GM18519 (cell line): ENCODE results near the gene BRD7.

Experiments used
- ATAC-seq: cut with Tn5 transposase; IDR thresholded peaks from one replicate; pipeline ENCODE4 v1.9.1; 2021; ENCODE audit warnings: mild to moderate bottlenecking, moderate library complexity; ENCODE audit not compliant: unreplicated experiment, low FRiP score

BRD7 gene

DNA sequence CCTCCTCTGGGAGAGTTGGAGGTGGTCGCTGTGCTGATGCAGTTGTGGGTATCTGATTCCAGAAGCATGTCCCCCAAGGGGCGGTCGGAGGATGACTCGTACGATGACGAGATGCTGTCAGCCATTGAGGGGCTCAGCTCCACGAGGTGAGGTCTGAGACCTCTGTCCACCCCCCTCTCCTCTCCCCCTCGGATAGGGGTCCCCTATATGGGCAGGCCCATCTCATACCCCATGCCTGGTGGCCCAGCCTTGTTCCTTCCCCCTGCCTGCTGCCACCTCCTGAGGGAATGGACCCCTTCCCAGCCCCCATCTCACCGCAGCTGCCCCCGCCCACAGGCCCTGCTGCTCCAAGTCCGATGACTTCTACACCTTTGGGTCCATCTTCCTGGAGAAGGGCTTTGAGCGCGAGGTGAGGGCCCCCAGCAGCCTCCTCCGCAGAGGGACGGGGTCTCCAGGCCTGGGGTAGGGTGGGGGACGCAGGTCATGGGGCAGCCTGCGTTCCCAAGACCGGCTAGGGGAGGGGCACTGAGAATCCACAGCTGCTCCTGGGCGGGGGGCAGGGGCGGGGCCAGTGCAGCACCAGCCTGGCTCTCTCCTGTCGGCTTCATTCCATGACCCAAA, 63.2 kb downstream of the BRD7 start:
- ATAC-seq, result no peak

DNA sequence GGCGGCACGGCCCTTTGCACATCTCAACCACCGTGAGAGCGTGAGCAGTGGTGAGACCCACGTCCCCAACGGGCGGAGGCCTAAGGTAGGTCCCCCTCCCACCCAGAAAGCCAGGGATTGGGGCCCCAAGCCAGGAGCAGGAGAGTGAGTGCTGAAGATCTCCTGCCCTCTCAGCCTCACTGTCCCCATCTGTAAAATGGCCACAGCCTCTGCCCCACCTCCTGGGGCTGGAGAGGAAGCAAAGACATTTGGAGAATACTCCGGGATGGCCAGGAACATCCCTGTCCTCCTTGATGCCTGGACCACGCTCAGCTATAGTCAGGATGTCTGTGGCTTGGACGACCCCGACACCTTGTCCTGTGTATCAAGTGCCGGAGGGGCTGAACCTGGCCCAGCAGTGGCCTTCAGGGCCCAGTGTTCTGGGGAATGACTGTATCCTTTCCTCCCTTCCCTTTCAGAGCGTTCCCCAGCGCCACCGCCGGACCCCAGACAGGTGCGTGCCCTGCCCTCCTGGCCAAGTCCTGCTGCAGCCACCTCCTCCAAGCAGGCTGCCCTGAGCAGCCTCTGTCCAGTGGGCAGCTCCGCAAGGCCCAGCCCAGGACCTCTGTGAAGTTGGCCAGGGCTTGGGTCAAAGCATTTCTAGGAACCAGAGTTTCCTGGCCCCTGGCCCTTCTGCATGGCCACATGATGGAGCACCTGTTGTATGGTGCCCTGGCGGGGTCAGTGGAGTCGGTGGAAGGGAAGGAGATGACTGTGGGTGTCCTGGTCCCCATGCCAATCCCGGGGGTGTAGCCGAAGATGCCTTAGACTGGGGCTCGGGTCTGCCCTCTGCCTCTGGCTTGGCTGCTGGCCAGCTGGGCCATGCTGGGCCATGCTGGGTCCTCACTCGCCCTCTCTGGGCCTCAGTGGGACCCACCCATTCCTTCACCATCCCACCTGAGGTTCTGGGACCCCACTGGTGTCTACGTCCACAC, 64.0 kb downstream of the BRD7 start:
- ATAC-seq, result no peak

DNA sequence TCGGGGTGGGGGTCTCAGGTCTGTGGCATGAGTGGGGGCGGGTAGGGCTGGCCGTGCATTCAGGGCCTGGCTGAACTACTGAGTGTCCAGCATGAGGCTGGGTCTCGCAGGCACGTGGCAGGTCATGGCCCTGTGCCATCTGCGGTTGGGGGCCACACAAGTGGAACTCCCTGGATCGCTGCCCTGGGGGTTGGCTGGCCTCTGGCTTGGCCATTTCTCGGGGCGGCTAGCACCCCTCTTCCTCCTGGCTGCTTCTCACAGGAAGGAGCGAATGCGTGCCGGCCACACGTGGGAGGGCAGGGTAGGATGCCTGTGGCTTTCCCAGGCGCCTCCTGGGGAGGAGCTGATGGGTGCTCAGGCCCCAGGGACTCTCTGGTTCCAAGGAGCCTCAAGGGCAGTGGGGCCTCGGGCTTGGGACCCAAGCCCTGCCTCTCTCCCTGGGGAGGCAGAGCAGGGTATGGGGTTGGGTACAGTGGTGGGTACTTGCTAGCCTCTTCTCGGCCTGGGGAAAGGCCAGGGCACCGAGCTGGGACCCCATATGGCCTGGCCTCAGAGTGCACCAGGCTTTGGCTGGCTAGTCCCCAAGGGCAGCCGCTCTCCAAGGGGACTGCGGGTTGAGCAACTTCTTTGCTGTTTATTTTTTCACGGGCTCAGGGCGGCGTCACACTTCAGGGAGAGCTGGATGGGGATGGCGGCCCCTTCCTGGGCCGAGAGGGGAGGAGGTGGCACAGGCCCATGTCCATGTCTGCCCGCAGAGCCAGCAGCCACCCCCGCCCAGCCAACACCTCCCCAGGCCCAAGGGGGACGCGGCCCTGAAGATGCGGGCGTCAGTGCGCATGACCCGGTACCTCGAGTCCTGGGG, 65.0 kb downstream of the BRD7 start:
- ATAC-seq, result no peak

DNA sequence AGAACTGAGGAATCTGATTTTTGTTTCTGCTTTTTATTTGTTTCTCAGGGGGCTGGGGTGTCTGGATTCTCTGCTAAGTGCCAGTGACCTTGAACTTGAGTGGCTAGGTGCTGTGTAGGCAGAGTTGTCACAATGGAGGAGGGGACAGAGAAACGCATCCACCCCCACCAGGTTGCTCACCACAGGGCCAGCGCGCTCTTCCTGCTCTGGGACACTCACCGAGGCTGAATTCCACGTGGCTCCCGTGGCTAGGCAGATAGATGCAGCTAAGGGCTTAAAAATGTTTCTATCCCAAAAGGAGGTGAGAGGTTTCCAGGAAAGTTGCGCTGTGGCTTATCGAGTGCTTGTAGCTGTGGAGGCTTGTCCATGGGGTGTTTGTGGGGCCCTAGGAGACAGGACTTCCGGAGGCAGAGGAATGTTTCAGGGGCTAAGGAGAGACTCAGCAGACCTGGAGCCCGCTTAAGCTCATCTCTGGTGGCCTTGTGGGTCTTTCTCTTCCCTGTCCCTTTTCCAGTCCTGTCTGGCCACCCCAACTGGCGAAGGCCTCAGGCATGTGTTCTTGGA, 65.7 kb downstream of the BRD7 start:
- no peak for ATAC-seq

DNA sequence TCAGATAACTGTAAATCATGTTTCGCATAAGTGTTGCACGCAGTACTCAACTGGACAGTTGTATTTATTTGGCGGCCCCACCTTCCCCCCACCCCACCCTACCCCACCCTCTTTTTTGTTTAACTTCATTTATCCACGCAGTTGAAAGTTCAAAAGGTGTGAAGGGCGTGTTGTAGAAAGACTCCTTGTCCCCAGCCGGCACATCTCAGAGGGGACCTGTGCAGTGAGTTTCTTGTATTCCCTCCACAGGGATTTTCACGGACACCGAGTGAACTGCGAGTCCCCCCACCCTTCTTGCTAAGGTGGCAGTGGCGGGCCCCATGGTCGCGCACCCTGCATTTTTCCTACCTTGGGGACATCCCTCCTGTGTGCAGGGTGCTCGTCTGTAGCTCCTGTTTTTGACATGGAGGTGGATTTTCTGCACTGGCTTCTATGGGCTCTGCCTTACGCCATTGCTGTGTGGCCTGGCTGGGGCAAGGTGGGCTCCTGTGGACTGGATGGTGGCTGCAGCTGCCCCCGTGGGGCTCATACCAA, 66.2 kb downstream of the BRD7 start:
- ATAC-seq, result no peak

DNA sequence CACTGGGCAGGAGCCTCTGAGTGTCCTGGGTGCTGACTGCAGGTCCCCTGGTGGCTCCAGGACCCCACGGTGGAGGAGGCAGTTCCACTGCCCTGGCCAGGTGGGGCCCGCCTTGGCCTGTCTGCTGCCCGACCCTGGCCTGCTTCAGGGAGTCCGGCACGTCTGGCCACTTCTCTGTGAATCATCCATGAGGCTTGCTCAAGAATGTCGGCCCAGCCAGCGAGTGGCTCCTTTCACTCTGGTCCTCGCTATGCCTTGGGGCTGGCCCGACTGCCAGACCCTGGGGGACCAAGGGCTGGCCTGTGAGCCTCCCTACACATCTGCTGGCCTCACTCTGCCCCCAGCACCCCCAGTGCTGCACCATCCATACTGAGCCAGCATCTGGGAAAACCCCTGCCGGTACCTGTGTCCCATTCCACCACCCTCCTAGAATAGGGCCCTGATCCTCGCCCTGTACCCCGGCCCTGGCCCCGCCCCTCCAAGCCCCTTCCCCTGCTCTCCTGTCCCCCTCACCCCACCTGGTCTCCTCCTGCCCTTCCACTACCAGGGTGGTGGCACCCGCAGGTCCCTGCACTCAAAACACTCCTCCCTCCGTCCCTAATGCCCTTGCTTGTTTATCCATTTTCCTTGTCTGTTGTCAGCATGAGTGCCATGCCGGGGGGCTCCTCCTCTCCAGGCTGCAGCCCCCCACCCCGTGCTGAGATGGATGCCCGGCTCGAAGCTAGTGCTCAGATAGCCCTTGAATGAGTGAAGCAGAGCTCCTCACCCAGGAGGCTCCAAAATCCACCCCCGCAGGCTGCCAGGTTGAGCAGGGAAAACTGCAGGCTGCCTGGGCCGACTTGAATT, 66.9 kb downstream of the BRD7 start:
- no peak for ATAC-seq

DNA sequence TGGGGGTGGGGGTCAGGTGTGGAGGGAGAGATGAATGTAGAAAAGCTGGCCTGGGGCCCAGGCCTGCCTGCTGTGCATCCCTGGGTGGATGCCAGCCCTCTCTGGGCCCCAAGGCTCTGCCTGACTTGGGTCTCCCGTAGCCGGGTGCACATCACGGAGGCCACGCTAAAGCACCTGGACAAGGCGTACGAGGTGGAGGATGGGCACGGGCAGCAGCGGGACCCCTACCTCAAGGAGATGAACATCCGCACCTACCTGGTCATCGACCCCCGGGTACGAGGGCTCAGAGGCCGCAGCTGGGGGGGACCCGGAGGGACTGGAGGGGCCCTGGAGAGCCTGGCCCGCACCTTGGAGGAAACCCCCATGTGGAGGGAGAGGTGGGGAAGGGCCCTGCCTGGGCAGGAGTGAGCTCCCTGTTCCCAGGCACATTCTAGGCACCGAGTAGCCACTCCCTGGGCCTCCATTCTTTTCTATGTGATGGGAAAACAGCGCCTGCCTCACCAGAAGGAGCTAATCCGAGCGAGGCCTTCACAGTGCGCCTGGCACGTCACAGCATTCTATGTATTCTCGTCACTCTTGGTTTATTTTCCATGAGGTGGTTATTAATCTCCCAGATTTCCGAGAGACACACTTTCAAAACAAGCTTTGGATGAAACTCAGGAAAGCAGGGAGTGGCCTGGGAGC, 67.7 kb downstream of the BRD7 start:
- no peak for ATAC-seq

DNA sequence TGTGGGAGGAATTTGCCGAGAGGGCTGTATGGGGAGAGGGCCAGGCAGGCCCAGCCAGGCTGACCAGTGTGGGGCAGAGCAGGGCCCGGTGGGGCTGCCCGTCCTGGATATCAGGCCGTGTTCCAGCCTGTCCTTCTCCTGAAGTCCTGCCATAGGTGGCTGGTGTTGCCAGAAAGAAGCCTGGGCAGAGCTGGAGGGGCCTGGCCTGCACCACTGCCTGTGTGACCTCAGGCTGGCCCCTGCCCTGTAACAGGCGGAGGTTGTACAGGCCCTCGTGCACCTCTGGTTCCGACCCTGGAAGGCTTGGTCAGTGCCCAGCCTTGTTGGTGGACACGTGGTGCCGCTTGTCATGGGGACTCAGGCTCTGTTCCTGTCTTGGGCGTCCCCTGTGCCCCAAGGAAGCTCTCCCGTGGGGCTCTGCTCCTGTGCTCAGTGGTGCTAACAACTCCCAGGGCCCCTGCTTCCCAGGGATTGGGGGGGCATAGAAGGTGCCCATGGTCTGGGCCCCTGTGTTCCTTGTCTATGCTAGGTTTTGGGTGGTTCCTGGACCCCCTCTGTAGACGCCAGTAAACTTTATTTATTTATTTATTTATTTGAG, 69.2 kb downstream of the BRD7 start:
- ATAC-seq, result no peak

DNA sequence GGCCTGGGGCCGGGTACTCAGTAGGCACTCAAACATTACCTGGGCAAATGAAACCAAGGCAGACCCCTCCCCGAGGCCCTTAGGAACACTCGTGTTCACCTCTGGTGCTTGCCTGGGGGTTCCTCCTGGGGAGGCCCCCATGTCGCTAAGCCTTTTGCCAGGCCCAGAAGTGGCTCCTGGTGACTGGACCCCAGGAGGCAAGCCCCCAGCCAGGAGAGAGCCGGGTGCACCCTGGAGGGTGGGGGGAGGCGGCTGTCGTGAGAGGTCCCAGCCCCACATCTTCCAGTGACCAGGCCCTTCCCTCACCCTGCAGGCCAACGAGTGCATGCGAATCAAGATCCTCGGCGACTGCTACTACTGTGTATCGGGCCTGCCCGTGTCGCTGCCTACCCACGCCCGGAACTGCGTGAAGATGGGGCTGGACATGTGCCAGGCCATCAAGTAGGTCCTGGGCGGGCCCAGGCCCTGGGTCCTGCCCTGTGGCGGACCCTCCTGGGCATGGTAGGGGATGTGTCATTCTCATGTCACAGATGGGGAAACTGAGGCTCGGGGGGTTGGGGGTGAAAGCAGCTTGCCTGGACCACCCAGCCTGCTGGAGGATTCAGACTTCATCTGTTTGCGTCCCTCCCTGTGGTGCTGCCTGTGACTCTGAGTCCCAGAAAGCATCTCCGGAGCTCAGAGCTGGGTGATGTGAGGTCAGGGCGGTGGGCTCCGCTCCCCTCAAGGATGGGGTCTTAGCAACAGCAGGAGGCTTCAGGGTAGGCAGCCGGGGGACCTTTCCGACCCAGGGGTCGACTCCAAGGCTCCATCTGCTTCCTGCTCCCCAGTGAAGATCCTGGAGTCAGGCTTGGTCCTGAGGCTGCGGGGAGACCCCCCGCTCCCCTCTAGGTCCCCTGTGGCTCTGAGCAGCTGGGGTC, 69.9 kb downstream of the BRD7 start:
- ATAC-seq, result no peak

DNA sequence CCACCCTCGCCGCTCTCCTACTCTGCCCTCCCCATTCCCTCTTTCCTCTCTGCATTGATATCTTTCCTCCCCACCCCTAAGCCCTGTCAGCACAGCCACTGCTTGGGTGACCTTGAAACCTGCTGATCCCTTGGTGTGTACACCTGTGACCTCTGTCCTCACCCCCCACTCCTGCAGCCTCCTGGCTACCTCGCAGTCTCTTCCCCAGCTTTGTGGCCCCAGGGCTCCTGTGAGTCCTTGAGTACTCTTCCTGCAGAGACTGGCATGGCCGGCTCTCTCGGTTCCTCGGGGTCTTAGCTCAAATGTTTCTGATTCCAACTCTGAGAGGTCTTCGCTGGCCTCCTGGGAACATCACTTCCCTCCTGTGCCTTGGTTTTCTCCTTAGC, 70.7 kb downstream of the BRD7 start:
- no peak for ATAC-seq

DNA sequence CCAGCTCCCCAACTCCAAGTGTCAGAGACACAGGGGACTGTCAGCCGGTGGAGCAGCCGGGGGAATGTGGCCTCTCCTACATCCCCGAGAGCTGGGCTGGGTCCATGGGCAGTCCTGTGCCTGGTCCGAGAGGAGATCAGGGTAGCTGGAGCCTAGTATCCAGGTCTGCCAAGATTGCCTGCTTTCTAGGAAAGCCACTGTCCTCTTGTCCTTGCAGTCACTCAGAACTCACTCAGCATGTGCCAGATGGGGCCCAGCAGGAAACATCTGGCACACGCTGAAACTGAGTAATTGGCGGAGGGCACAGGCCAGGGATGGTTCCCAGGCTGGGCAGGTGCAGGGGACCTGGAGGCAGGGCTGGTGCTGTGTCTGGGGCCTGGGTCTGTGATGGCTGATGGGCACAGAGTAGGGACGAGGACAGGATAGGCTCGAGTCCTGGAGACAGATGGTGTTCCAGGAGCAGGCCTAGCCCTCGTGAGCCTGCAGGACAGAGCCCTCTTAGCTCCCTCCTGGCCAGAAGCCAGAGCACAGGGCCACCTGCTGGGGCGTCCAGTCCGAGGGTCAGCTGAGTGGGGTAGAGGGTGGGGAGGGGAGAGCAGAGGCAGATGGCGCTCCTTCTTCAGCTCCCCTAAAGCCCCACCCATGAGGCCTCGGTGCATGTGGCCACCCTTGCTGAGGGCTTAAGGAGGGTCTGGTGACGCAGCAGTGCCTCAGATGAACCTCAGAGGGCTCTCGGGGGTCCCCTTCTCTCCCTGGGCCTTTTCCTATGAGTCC, 71.3 kb downstream of the BRD7 start:
- no peak for ATAC-seq

DNA sequence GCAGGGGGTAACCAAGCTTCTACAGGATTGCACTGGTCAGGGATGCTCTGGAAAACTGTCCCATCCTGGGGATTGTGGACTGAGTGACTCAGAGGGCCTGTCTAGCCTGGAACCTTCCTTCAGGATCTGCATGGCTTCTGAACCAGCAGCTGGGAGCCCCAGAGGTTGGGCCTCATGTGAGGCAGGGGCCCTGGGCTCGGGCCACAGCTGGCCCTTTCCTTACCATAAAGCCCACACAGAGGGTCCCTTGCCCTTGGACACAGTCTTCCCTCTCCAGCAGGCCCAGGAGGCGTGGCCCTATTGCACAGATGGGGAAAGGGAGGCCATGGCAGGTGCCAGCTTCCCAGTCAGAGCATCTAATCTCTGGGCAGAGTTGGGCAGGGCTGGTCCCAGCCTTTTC, 72.0 kb downstream of the BRD7 start:
- ATAC-seq, result no peak

DNA sequence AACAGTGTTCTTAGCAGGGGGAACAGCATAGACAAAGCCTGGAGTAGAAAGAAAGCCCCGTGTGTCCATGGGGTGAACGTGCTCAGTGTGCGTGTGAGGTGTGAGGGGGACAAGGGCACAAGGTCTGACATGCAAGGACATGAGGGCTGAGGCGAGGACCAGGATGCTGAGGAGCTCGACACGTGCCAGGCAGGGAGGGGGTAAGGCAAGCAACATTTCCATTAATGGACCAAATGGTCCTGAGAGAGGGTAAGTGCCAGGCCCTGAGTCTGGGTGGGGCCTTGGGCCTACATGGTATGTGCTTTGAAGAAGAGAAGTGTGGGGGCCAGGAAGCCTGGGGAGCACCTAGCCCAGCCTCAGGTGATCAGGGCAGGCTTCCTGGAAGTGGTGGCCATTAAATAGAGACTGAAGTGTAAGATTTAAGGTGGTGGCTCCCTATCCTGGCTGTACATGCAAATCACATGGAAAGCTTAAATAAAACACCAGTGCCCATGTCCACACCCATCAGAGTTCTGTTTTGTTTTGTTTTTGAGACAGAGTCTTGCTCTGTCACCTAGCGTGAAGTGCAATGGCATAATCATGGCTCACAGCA, 73.2 kb downstream of the BRD7 start:
- ATAC-seq, result no peak

DNA sequence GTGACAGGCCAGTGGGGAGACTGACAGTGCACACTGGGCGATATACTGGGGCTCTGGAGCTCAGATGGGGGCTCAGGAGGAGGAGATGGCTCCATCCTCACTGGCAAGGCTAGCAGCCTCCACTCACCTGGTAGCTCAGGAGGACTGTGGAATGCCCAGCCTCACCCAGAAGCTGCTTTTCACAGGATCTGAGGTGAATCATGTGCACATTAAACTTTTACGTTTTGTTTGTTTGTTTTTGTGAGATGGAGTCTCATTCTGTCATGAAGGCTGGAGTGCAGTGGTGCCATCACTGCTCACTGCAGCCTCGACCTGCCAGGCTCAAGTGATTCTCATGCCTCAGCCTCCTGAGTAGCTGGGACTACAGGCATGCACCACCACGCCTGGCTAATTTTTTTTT, 73.8 kb downstream of the BRD7 start:
- ATAC-seq, result no peak

DNA sequence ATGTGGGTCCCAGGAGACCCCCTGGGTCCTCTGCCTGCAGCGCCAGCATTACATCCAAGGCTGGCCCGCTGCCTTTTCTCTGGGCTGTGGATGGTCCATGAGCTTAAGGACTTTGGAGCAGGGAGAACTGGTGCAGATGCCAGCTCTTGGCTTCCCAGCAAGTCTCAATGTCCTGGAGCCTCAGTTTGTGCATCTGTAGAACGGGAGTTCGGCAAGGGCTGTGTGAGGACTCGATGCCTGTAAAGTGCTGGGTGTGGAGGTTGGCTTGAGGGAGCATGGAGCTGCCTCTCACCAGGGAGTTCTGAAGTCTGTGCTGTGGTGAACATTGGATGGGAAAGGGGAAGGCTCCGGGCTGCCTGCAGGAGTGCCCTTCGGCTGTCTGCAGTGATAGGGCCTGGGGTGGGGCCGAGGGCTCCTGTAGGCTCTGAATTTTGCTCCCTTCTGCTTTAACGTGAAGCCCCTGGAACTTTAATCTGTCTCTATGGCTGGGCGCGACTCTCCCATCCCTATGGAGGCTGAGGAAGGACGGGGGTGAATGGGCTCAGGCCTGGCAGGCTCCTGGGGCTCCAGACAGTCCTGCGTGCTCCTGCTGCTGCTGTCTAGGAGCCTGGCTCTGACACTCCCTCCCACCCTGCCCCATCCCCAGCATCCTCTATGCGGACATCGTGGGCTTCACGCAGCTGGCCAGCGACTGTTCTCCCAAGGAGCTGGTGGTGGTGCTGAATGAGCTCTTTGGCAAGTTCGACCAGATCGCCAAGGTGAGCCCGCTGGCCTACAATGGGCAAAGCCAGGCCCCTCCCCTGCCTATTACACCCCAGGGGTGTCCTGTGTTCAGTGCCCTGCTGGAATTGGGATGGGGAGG, 74.6 kb downstream of the BRD7 start:
- no peak for ATAC-seq
